HepG2 (cell line): ENCODE data around the gene TEX47. TPM values are rescaled to one million over a fixed set of nuclear protein-coding genes. Genes with fewer than 3 reads are reported as not detected.

Experiments
- ATAC-seq: fragments of 200-7000 bp; cut with Tn5 transposase; 3 replicates; pipeline ENCODE4 v1.9.1; 2020; ENCODE audit warnings: mild to moderate bottlenecking, moderate library complexity
- BruUV-seq: library from RNA; stranded (reverse); fragments of 400-500 nt; replicated peaks from 2 replicates; lab custom pipeline; 2021; lab: Mats Ljungman, UMichigan
- CTCF ChIA-PET: fragments of 300-600 bp; formaldehyde crosslinking; extraction: SDS; loops from one replicate; lab custom pipeline; 2021; ENCODE audit warnings: low total read pairs, inconsistent platforms, low intra/inter-chr PET ratio; lab: Yijun Ruan, JAX
- POLR2A ChIA-PET: fragments of 350-600 bp; sonication (Branson Sonifier 250); formaldehyde crosslinking; loops from one replicate; lab custom pipeline; 2020; ENCODE audit warnings: antibody characterized with exemption, inconsistent platforms; lab: Yijun Ruan, JAX
- DNase-seq: peaks from one replicate; pipeline ENCODE4 v3.0.0-alpha.2; 2015; ENCODE audit warnings: low spot score
- FAIRE-seq: peaks from 3 replicates; lab custom pipeline; 2011; peaks lifted over from hg19 to GRCh38; lab: Jason Lieb, UNC
- H2AFZ ChIP-seq: one replicate; pipeline ENCODE4 v1.6.1; 2011; ENCODE audit warnings: low read length, inconsistent platforms
- H3K27ac ChIP-seq: fragments of 300-600 bp; 3 replicates; pipeline ENCODE4 v1.8.0; 2011; ENCODE audit warnings: mixed run types, mild to moderate bottlenecking, mixed read lengths, low read length, inconsistent platforms; ENCODE audit not compliant: insufficient read depth; ENCODE audit errors: extremely low read length
- H3K27me3 ChIP-seq, 2 experiments: fragments of 200-600 bp in 1 of 2; 2 replicates in 1 of 2; 3 replicates in 1 of 2; pipeline versions ENCODE4 v1.6.0 to v1.8.0; 2011; ENCODE audit warnings: low read length in 2 of 2, mild to moderate bottlenecking in 2 of 2, moderate library complexity in 2 of 2, inconsistent platforms in 1 of 2; ENCODE audit not compliant: insufficient read depth in 2 of 2, control insufficient read depth in 1 of 2
- H3K36me3 ChIP-seq, 2 experiments: fragments of 200-600 bp in 1 of 2; replicated peaks in 1 of 2; 2 replicates in 1 of 2; 3 replicates in 1 of 2; pipeline versions ENCODE4 v1.5.1 to v1.8.0; 2011; ENCODE audit warnings: low read length in 2 of 2, inconsistent platforms in 1 of 2; ENCODE audit not compliant: insufficient read depth in 2 of 2, control insufficient read depth in 1 of 2
- H3K4me1 ChIP-seq: 2 replicates; pipeline ENCODE4 v1.5.1; 2012; ENCODE audit warnings: low read length, inconsistent platforms; ENCODE audit not compliant: insufficient read depth
- H3K4me2 ChIP-seq: 2 replicates; pipeline ENCODE4 v1.6.0; 2011; ENCODE audit warnings: low read depth, low read length, inconsistent platforms
- H3K4me3 ChIP-seq, 3 experiments: fragments of 200-600 bp in 1 of 3; sonication (generic), shearing (Covaris generic) in 1 of 3; replicated peaks in 1 of 3; 2 replicates each; pipeline ENCODE4 v1.5.1; 2011 to 2016; ENCODE audit warnings: low read length in 3 of 3, inconsistent platforms in 2 of 3, low read depth in 2 of 3, mild to moderate bottlenecking in 2 of 3, control low read depth in 1 of 3, mixed read lengths in 1 of 3; ENCODE audit not compliant: insufficient read depth in 1 of 3
- H3K79me2 ChIP-seq: one replicate; pipeline ENCODE4 v1.6.1; 2011; ENCODE audit warnings: low read length, inconsistent platforms; ENCODE audit not compliant: insufficient read depth
- H3K9ac ChIP-seq: 2 replicates; pipeline ENCODE4 v1.6.0; 2011; ENCODE audit warnings: mild to moderate bottlenecking, low read depth, low read length, inconsistent platforms; ENCODE audit not compliant: insufficient read depth
- H3K9me3 ChIP-seq: 2 replicates; pipeline ENCODE4 v1.5.1; 2012; ENCODE audit warnings: mild to moderate bottlenecking, low read length
- H4K20me1 ChIP-seq: 2 replicates; pipeline ENCODE4 v1.6.0; 2011; ENCODE audit warnings: inconsistent platforms, mild to moderate bottlenecking, low read length, moderate library complexity; ENCODE audit not compliant: insufficient read depth
- AGO1 ChIP-seq: fragments of 200-400 bp; formaldehyde crosslinking; IDR thresholded peaks from 2 replicates; pipeline ENCODE4 v1.6.1; 2017; ENCODE audit warnings: mild to moderate bottlenecking, low read depth, low read length, moderate library complexity; ENCODE audit not compliant: poor library complexity, severe bottlenecking
- AHR ChIP-seq: IDR thresholded peaks from 2 replicates; pipeline ENCODE4 v1.6.1; 2018; ENCODE audit warnings: missing genetic modification reagents, missing compliant biosample characterization
- ATF7-NPFF ChIP-seq: sonication (generic); formaldehyde crosslinking; IDR thresholded peaks from 2 replicates; pipeline ENCODE4 v1.8.1; 2023; ENCODE audit warnings: mild to moderate bottlenecking, low read depth, missing genetic modification reagents, moderate library complexity
- CTCF ChIP-seq: sonication (generic); formaldehyde crosslinking; IDR thresholded peaks from 2 replicates; pipeline ENCODE4 v1.5.0; 2020; ENCODE audit warnings: mild to moderate bottlenecking, missing genetic modification reagents, moderate library complexity
- JUN ChIP-seq: sonication (generic); formaldehyde crosslinking; IDR thresholded peaks from 2 replicates; pipeline ENCODE4 v1.4.0; 2020; ENCODE audit warnings: mild to moderate bottlenecking, missing genetic modification reagents
- KLF15 ChIP-seq: sonication (generic); formaldehyde crosslinking; IDR thresholded peaks from 2 replicates; pipeline ENCODE4 v1.8.1; 2023; ENCODE audit warnings: borderline replicate concordance, mild to moderate bottlenecking, inconsistent platforms, missing genetic modification reagents, mixed read lengths
- MTF1 ChIP-seq: sonication (generic); formaldehyde crosslinking; IDR thresholded peaks from 2 replicates; pipeline ENCODE4 v1.5.0; 2020; ENCODE audit warnings: missing genetic modification reagents
- RBM39 ChIP-seq: fragments of 200-400 bp; formaldehyde crosslinking; IDR thresholded peaks from one replicate; pipeline ENCODE4 v1.6.1; 2018; ENCODE audit warnings: antibody characterized with exemption, mild to moderate bottlenecking, low read depth, low read length; ENCODE audit not compliant: poor library complexity, severe bottlenecking
- XBP1 ChIP-seq: sonication (generic); formaldehyde crosslinking; IDR thresholded peaks from 2 replicates; pipeline ENCODE4 v1.5.0; 2020; ENCODE audit warnings: missing genetic modification reagents
- ZNF33B ChIP-seq: sonication (generic); formaldehyde crosslinking; IDR thresholded peaks from 2 replicates; pipeline ENCODE4 v1.5.1; 2020; ENCODE audit warnings: mild to moderate bottlenecking, missing genetic modification reagents
- WGBS: methylation state at CpG from one replicate; pipeline ENCODE4 v1.1.6; 2017; ENCODE audit warnings: low lambda C conversion rate; 5-methylcytosine and 5-hydroxymethylcytosine counted together
- in situ Hi-C: cut with HindIII; loops from 2 replicates; pipeline ENCODE4 v1.10.0; 2017; ENCODE audit warnings: low pct_unique_long_range_greater_than_20kb; ENCODE audit not compliant: extremely low pct_ligation_motif_present
- intact Hi-C: fragments of 100-400 bp; cut with micrococcal nuclease; formaldehyde crosslinking; loops from one replicate; pipeline ENCODE4 v1.10.0; 2022; ENCODE audit not compliant: unreplicated experiment
- polyA plus RNA-seq, 8 experiments: library from polyadenylated mRNA; depleted of rRNA in 3 of 8; stranded (reverse) in 7 of 8; unstranded in 1 of 8; fragments of >200 nt; fragmentation: Illumina TruSeq in 4 of 8; extraction: Trizol in 4 of 8; gene quantifications; 2 replicates each; pipeline versions ENCODE4 v1.2.1 to v1.2.3, GENCODE V29; 2011 to 2016; ENCODE audit warnings: low read depth in 4 of 8, missing spikeins in 1 of 8, mixed read lengths in 1 of 8; ENCODE audit not compliant: insufficient read depth in 1 of 8
- total RNA-seq, 5 experiments: library from RNA; depleted of rRNA; stranded (reverse); fragments of >200 nt; fragmentation: Illumina TruSeq; extraction: Trizol; gene quantifications; 2 replicates each; pipeline ENCODE4 v1.2.3, GENCODE V29; 2016; ENCODE audit warnings: low read depth in 1 of 5
- TF ChIP-seq, protein P1 (sequence below): sonication (generic); formaldehyde crosslinking; IDR thresholded peaks from 2 replicates; pipeline ENCODE4 v1.9.0; 2021; ENCODE audit warnings: missing genetic modification reagents, borderline replicate concordance

TEX47 gene
- total and polyA plus RNA-seq, 2 of the 13 experiments (the other 11 are each of a cell fraction or from before 2014, with no cell fraction given), result not detected

DNA sequence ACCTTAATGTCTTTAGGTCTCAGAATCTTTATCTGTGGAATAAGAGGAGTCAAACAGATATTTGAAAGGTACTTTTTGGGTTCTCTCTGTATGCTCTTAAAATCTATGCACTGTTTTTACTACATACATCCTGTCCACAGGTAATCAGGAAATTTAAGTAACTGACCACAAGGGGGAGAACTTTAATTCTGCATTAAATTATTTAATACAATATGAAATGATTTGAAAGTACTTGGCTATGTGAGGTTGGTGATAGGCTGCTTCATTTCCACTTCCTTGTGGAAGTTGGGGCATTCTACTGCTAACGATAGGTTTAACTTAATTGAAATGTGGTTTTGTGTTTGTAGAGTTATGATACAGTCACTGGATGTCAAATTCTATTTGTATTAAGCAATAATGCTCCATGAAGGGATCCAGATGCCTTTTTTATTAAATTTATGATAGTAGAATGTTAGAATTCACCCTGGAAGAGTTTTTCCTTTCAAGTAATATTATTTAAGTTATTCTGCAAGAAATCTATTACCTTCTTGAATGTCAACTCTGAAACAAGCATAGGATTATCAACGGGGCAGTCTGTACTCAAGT is 6.0 kb downstream of the TEX47 start:
- no peaks in the 10 kb centered on the region for H3K36me3 ChIP-seq
- H2AFZ ChIP-seq, result no peak overlapping the region
- no peak for DNase-seq
- H3K4me3 ChIP-seq, result no peak overlapping the region
- no peaks in the 10 kb centered on the region for H3K27me3 ChIP-seq
- H3K4me1 ChIP-seq, result no peaks in the 10 kb centered on the region
- no peak for ATAC-seq
- intact Hi-C loops (no loop called here), in situ Hi-C loops (no loop called here)
- TF ChIP-seq AGO1 (no peak), CTCF (peak; percentile 19; the same call in 1 of the 2 replicates)
- no peaks in the 10 kb centered on the region for H4K20me1 ChIP-seq
- no peak for FAIRE-seq
- no peak overlapping the region for H3K4me2 ChIP-seq
- ChIA-PET CTCF (no interaction called here), POLR2A (no interaction called here)
- no peak overlapping the region for H3K9ac ChIP-seq
- no TSS peak for BruUV-seq
- 23% methylated on average over 2 of the region's 2 CpGs for WGBS
- H3K79me2 ChIP-seq, result no peaks in the 10 kb centered on the region
- no peak overlapping the region for H3K27ac ChIP-seq
- H3K9me3 ChIP-seq, result no peaks in the 10 kb centered on the region

DNA sequence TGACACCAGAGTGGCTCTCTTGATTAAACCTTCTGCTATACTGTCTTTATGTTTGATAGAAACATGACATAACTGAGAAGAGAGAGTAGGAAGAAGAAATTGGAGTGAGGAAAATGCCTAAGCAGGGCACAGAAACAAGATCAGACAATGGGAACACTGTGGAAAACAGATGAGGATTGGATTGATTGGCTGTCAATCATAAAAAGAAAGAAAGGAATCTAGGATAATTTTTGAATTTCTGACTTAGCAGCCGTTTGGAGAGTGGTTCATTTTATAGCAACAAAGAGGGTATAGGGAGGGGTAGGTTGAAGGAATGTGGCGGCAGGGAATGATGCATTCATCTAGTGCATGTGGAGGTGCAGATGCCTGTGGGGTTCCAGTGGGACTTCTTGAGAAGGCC is 7.8 kb downstream of the TEX47 start:
- ChIA-PET POLR2A (no interaction called here), CTCF (no interaction called here)
- Histone ChIP-seq H3K4me3 (no peak overlapping the region), H2AFZ (no peak overlapping the region), H3K27ac (no peak overlapping the region), H3K9me3 (no peaks in the 10 kb centered on the region), H3K4me1 (no peaks in the 10 kb centered on the region), H3K36me3 (no peaks in the 10 kb centered on the region), H3K4me2 (no peak overlapping the region), H3K9ac (no peak overlapping the region), H3K79me2 (no peaks in the 10 kb centered on the region), H4K20me1 (no peaks in the 10 kb centered on the region), H3K27me3 (no peaks in the 10 kb centered on the region)
- no TSS peak for BruUV-seq
- TF ChIP-seq XBP1 (CRISPR knock-in tag) (no peak), JUN (CRISPR knock-in tag) (no peak), ZNF33B (CRISPR knock-in tag) (no peak), RBM39 (no peak), MTF1 (CRISPR knock-in tag) (no peak), KLF15 (CRISPR knock-in tag) (no peak), AHR (CRISPR knock-in tag) (no peak), ATF7-NPFF (CRISPR knock-in tag) (no peak)
- TF ChIP-seq, protein P1, sequence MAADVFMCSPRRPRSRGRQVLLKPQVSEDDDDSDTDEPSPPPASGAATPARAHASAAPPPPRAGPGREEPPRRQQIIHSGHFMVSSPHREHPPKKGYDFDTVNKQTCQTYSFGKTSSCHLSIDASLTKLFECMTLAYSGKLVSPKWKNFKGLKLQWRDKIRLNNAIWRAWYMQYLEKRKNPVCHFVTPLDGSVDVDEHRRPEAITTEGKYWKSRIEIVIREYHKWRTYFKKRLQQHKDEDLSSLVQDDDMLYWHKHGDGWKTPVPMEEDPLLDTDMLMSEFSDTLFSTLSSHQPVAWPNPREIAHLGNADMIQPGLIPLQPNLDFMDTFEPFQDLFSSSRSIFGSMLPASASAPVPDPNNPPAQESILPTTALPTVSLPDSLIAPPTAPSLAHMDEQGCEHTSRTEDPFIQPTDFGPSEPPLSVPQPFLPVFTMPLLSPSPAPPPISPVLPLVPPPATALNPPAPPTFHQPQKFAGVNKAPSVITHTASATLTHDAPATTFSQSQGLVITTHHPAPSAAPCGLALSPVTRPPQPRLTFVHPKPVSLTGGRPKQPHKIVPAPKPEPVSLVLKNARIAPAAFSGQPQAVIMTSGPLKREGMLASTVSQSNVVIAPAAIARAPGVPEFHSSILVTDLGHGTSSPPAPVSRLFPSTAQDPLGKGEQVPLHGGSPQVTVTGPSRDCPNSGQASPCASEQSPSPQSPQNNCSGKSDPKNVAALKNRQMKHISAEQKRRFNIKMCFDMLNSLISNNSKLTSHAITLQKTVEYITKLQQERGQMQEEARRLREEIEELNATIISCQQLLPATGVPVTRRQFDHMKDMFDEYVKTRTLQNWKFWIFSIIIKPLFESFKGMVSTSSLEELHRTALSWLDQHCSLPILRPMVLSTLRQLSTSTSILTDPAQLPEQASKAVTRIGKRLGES (CRISPR knock-in tag), result no peak
- in situ Hi-C loops, result no loop called here
- WGBS, result 22% methylated on average over 2 of the region's 2 CpGs
- DNase-seq, result no peak
- ATAC-seq, result no peak
- no peak for FAIRE-seq
- intact Hi-C loops, result no loop called here
